DND-41 (cell line): ENCODE data around the gene ARHGAP22.

Experiments used
- CTCF ChIP-seq: IDR thresholded peaks from 2 replicates; pipeline ENCODE4 v1.5.1; 2012; ENCODE audit warnings: borderline replicate concordance, low read length, moderate library complexity, mild to moderate bottlenecking; ENCODE audit not compliant: poor library complexity, severe bottlenecking; ENCODE audit errors: extremely low read depth
- EZH2 ChIP-seq: IDR thresholded peaks from 3 replicates; pipeline ENCODE4 v1.6.1; 2012; ENCODE audit warnings: borderline replicate concordance, low read depth, mild to moderate bottlenecking, moderate library complexity, low read length, inconsistent platforms; ENCODE audit not compliant: severe bottlenecking

- TF ChIP-seq CTCF: no peak
- TF ChIP-seq EZH2: no peak
Measured at GRCh38 chr10:48514255-48514654, 90.6 kb downstream of the ARHGAP22 start.
